Ovary (tissue), 9 donors: ENCODE data around the gene MALRD1. TPM values are rescaled to one million over a fixed set of nuclear protein-coding genes. Genes with fewer than 3 reads are reported as not detected.

Experiments used
- DNase-seq, 5 donors: peaks; one replicate each; pipeline ENCODE4 v3.0.0-alpha.2; 2019 to 2020
- H3K27ac ChIP-seq, 2 donors: fragments of 200-600 bp; one replicate each; pipeline versions ENCODE4 v1.5.1 to v1.8.0; 2019 to 2022
- H3K27me3 ChIP-seq: fragments of 200-600 bp; one replicate; pipeline ENCODE4 v1.8.0; 2022
- H3K36me3 ChIP-seq: fragments of 200-600 bp; sonication (generic); one replicate; pipeline ENCODE4 v1.5.1; 2019
- H3K4me1 ChIP-seq: one replicate; pipeline ENCODE4 v1.8.1; 2013; ENCODE audit warnings: mild to moderate bottlenecking, moderate library complexity; ENCODE audit not compliant: insufficient read depth
- H3K4me3 ChIP-seq: fragments of 200-600 bp; sonication (generic); one replicate; pipeline ENCODE4 v1.5.1; 2017
- H3K9me3 ChIP-seq, 2 donors: fragments of 200-600 bp in 1 of 2; sonication (generic) in 1 of 2; one replicate each; pipeline versions ENCODE4 v1.5.1 to v1.8.1; 2013 to 2019; ENCODE audit warnings: mild to moderate bottlenecking in 1 of 2, moderate library complexity in 1 of 2
- EP300 ChIP-seq: sonication (generic); formaldehyde crosslinking; IDR thresholded peaks from one replicate; pipeline ENCODE4 v1.6.1; 2017; ENCODE audit warnings: antibody characterized with exemption
- POLR2A ChIP-seq: fragments of 450-650 bp; IDR thresholded peaks from one replicate; pipeline ENCODE4 v1.6.1; 2017; ENCODE audit warnings: antibody characterized with exemption, mild to moderate bottlenecking, moderate library complexity
- WGBS, 3 donors: extraction: QIAGEN DNeasy Blood & Tissue Kit in 1 of 3; methylation state at CpG; one replicate each; pipeline versions ENCODE4 v1.1.5 to v1.1.7; 2013 to 2017; 5-methylcytosine and 5-hydroxymethylcytosine counted together
- intact Hi-C, 4 donors: fragments of 100-400 bp; cut with DNase I; formaldehyde crosslinking; loops; one replicate each; pipeline versions ENCODE4 v1.11.0 to v1.15.1; 2022 to 2023
- polyA plus RNA-seq, 2 donors: library from polyadenylated mRNA; stranded (reverse); fragments of 200-250 nt in 1 of 2; fragments of 350-450 nt in 1 of 2; fragmentation: Illumina TruSeq in 1 of 2; extraction: RNeasy Lipid Tissue Mini Kit (QIAGEN cat#74804) in 1 of 2; gene quantifications; one replicate each; pipeline ENCODE4 v1.2.3, GENCODE V29; 2013 to 2014
- total RNA-seq, 7 donors: library from RNA; depleted of rRNA in 2 of 7; stranded (reverse); fragments of >200 nt in 2 of 7; fragmentation: NEBNext Ultra II Directional in 3 of 7; extraction: Animal tissue kit (Norgen Biotek cat#: 25700) in 3 of 7; gene quantifications; one replicate each; pipeline versions ENCODE4 v1.1.0 to v1.2.4, GENCODE V29; 2016 to 2023
- TF ChIP-seq, protein P1 (sequence below), 3 donors: fragments of 450-650 bp in 2 of 3; fragments of 200-600 bp in 1 of 3; IDR thresholded peaks; one replicate each; pipeline versions ENCODE4 v1.5.1 to v1.8.0; 2016 to 2022; ENCODE audit warnings: antibody characterized with exemption in 3 of 3, mild to moderate bottlenecking in 1 of 3
- donor health status: DM: no; HTN: no; CAD: no; lungs with moderate emphysema.
- donor health status: DM: no; HTN: no; CAD: no.
- donor health status: Bipolar disorder and iron deficiency.
- donor health status: DM: yes; HTN: yes; CAD: no.
- donor health status: DM: no; HTN: no; CAD: no.
- donor health status: DM: yes; HTN: yes; CAD: no.

Gene MALRD1
- total and polyA plus RNA-seq, 9 donors, result 0.56 to 12.1 (median 1.9) TPM

DNA sequence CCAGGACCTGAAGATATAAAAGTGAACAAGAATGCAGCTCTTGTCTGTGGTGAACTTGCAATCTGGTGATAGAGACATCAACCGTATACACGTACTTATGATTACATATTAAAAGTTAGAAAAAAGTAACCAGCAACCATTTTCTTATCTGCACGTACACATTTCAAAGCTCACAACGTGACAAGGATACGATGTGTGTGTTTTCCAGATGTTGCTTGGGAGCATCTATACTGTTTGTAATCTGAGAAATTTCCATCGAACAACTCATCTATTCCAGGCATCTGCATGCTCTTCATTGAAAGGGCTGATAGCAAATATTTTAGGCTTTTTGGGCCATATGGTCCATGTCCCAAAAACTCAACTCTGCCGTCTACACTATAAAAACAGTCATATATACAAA lies 23.3 kb downstream of the MALRD1 start:
- H3K4me1 ChIP-seq, result no peaks in the 10 kb centered on the region
- H3K27ac ChIP-seq, result no peak overlapping the region
- no peak overlapping the region for H3K4me3 ChIP-seq
- no peaks in the 10 kb centered on the region for H3K9me3 ChIP-seq
- DNase-seq, result no peak
- no peak for TF ChIP-seq POLR2A
- TF ChIP-seq, protein P1, sequence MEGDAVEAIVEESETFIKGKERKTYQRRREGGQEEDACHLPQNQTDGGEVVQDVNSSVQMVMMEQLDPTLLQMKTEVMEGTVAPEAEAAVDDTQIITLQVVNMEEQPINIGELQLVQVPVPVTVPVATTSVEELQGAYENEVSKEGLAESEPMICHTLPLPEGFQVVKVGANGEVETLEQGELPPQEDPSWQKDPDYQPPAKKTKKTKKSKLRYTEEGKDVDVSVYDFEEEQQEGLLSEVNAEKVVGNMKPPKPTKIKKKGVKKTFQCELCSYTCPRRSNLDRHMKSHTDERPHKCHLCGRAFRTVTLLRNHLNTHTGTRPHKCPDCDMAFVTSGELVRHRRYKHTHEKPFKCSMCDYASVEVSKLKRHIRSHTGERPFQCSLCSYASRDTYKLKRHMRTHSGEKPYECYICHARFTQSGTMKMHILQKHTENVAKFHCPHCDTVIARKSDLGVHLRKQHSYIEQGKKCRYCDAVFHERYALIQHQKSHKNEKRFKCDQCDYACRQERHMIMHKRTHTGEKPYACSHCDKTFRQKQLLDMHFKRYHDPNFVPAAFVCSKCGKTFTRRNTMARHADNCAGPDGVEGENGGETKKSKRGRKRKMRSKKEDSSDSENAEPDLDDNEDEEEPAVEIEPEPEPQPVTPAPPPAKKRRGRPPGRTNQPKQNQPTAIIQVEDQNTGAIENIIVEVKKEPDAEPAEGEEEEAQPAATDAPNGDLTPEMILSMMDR (IDR thresholded peaks at IDR 0.05), result no peak
- TF ChIP-seq EP300, result no peak
- no peaks in the 10 kb centered on the region for H3K36me3 ChIP-seq
- 14 to 40% (median 28%) methylated on average over 7 of the region's 7 CpGs for WGBS, 3 donors
- intact Hi-C loops, result no loop called here
- no peaks in the 10 kb centered on the region for H3K27me3 ChIP-seq

DNA sequence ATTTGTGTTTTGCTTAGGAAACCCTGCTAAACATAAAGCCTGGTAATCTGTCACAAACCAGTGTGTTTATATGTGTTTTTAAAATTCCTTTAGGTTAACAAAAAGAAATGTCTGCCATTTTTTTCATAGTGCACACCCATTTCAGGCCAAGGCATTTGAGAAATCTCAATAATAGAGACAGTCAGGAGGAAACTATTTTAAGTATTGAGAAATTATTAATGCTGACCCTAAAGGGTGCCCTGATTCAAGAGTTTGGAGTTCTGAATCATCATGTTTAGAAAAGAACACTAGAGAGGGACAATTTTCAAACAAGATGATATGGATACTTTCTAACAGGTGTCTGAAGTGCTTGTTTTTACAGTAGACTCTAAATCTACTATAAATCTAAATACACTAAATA lies 28.7 kb downstream of the MALRD1 start:
- intact Hi-C loops, result no loop called here
- no peaks in the 10 kb centered on the region for H3K36me3 ChIP-seq
- no peaks in the 10 kb centered on the region for H3K27me3 ChIP-seq
- no peak overlapping the region for H3K27ac ChIP-seq
- H3K4me1 ChIP-seq, result no peaks in the 10 kb centered on the region
- H3K9me3 ChIP-seq, result no peaks in the 10 kb centered on the region
- H3K4me3 ChIP-seq, result no peak overlapping the region
- DNase-seq, result no peak
- TF ChIP-seq, protein P1 (IDR thresholded peaks at IDR 0.05), result no peak
- no peak for TF ChIP-seq EP300

DNA sequence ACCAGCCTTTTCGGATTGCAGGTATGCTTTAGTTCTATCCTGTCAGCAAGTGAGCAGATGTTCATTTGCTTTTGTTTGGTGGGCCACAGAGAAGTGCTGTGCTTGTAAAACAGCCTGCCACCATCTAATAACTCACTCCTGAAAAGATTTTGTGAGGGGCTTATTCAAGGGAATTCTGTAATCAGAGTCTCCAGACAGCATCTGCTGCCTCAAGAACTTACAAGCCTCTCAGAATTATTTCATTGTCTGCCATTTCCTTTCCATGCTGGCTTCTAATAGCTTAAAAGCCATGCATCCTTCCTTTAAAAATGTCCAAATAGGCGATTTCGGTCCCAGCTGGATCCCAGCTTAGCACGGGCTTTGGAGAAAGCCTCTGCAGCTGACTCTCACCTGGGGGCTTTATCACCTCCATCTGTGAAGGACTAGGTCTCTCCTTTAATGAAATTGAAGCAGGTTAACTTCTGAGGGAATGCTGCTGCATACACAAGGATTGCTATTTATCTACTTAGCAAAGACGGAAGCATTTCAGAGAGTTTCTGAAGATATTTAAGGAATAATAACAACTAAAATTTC lies 48.0 kb downstream of the MALRD1 start:
- no peak overlapping the region for H3K27ac ChIP-seq
- no peaks in the 10 kb centered on the region for H3K4me1 ChIP-seq
- H3K27me3 ChIP-seq, result no peaks in the 10 kb centered on the region
- intact Hi-C loops, result no loop called here
- no peak overlapping the region for H3K4me3 ChIP-seq
- no peak for TF ChIP-seq POLR2A
- TF ChIP-seq, protein P1 (IDR thresholded peaks at IDR 0.05), result no peak
- TF ChIP-seq EP300, result no peak
- WGBS, 3 donors, result 77 to 78% (median 78%) methylated on average over 5 of the region's 5 CpGs
- H3K9me3 ChIP-seq, result no peaks in the 10 kb centered on the region
- no peak for DNase-seq
- H3K36me3 ChIP-seq, result no peaks in the 10 kb centered on the region

DNA sequence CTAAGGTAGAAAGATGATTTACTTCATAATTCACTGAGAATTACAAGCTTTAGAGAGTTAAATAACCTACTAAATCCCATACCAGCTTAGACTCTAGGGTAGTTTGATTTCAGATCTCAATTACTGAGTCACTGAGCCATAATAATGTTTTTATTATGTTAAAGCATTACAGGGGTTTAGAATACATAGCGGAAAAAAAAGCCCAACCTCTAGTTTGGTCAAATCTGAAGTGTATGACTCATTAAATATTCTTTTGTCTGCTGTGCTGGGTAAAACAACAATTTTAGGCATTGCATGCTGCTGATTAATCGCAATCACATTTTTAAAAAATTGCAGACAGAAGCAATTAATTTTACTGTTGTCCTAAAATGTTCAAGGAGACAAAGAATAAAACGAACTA lies 48.5 kb downstream of the MALRD1 start:
- Histone ChIP-seq H3K27me3 (no peaks in the 10 kb centered on the region), H3K36me3 (no peaks in the 10 kb centered on the region), H3K4me3 (no peak overlapping the region), H3K4me1 (no peaks in the 10 kb centered on the region), H3K9me3 (no peaks in the 10 kb centered on the region), H3K27ac (no peak overlapping the region)
- intact Hi-C loops, result no loop called here
- no peak for DNase-seq
- TF ChIP-seq, protein P1 (IDR thresholded peaks at IDR 0.05), result no peak
- no peak for TF ChIP-seq POLR2A
- TF ChIP-seq EP300, result no peak
- WGBS, 3 donors, result 69 to 78% (median 73%) methylated on average over 3 of the region's 3 CpGs
